ENCODE measurements around the gene UBE2I. TPM values are rescaled to one million over a fixed set of nuclear protein-coding genes. Genes with fewer than 3 reads are reported as not detected.

The UBE2I gene
- total RNA-seq, 1 experiment from 2014 or later: 290 TPM

DNA sequence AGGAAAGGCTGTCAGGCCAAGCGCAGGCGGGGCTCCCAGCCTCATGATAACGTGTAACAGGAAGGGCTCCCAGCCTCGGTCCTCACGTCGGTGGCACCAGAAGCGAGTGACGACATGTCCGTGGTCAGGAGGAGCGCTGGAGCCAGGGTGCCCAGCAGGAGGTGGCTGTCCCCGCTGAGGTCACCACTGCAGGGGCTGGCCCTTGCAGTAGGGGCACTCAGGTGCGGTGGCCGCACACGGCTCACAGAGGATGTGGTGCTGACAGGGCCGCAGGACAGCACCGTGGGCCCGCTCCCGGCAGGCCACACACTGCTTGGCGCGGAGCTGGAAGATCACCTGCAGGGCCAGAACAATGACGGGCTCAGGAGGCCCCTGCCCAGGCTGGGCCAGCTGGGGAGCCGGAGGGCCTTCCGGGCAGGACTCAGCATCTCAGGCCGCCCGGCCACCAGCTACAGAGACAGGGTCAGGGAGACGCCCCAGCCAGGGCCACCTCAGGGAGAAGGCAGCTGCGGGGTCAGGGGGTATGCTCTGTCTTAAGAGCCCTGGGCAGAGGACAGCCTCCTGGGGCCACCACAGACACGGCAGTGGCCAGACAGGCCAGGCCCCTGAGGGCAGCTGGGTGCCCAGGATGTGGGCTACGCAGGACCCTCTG lies 56.8 kb downstream of the UBE2I start:
- no peak overlapping the region for H4K8ac ChIP-seq (replicated peaks; ENCODE audit: insufficient read length, low read depth, low read length)
- 0 out of 2 replicates have a peak, but pooled peaks cover 2% of the 10 kb centered on the region for H3K79me2 ChIP-seq (ENCODE audit: insufficient read depth, low read length)
- Mint-ChIP-seq H3K36me3 (ENCODE audit: insufficient read depth in 1 of 3, low read depth in 3 of 3) (peaks cover 16 to 46% (median 35%) of the 10 kb centered on the region in 3 experiments; a peak in 6 of 7 replicates), H3K4me1 (no peaks in the 10 kb centered on the region), H3K27ac (no peak overlapping the region), H3K9me3 (no peaks in the 10 kb centered on the region), H3K4me3 (no peak overlapping the region; a peak in 1 of 5 replicates), H3K27me3 (ENCODE audit: low read depth) (no peaks in the 10 kb centered on the region)
- H3K18ac ChIP-seq (ENCODE audit: insufficient read length, low read depth, low read length): no peak overlapping the region
- no peak overlapping the region for H3K9ac ChIP-seq (ENCODE audit: extremely low read depth, insufficient read length, low read length)
- no peak overlapping the region for H3T11ph ChIP-seq (ENCODE audit: low read length)
- H3K4me2 ChIP-seq (ENCODE audit: insufficient read depth, insufficient read length, low read length): no peak overlapping the region
- H2BK12ac ChIP-seq (ENCODE audit: insufficient read length, low read depth, low read length): no peak overlapping the region
- no peak overlapping the region for H2AFZ ChIP-seq (ENCODE audit: low read length)
- TF ChIP-seq, protein P1, sequence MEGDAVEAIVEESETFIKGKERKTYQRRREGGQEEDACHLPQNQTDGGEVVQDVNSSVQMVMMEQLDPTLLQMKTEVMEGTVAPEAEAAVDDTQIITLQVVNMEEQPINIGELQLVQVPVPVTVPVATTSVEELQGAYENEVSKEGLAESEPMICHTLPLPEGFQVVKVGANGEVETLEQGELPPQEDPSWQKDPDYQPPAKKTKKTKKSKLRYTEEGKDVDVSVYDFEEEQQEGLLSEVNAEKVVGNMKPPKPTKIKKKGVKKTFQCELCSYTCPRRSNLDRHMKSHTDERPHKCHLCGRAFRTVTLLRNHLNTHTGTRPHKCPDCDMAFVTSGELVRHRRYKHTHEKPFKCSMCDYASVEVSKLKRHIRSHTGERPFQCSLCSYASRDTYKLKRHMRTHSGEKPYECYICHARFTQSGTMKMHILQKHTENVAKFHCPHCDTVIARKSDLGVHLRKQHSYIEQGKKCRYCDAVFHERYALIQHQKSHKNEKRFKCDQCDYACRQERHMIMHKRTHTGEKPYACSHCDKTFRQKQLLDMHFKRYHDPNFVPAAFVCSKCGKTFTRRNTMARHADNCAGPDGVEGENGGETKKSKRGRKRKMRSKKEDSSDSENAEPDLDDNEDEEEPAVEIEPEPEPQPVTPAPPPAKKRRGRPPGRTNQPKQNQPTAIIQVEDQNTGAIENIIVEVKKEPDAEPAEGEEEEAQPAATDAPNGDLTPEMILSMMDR (conservative IDR thresholded peaks at IDR 0.05): no peak
- H2BK20ac ChIP-seq (ENCODE audit: low read depth, low read length, poor library complexity, severe bottlenecking): no peak overlapping the region
- H3K79me1 ChIP-seq (ENCODE audit: insufficient read depth, low read depth, low read length, poor library complexity, severe bottlenecking): no peaks in the 10 kb centered on the region
- H3K23ac ChIP-seq (ENCODE audit: insufficient read length, low read depth, low read length): no peak overlapping the region
- H3K4ac ChIP-seq (ENCODE audit: low read depth, low read length): no peak overlapping the region
- H3K4me1 ChIP-seq (ENCODE audit: insufficient read depth, low read length): no peaks in the 10 kb centered on the region
- H3K14ac ChIP-seq (ENCODE audit: insufficient read depth, low read length): no peak overlapping the region
- no peaks in the 10 kb centered on the region for H3K23me2 ChIP-seq (ENCODE audit: insufficient read length, low read depth, low read length, poor library complexity, severe bottlenecking)
- H4K91ac ChIP-seq (ENCODE audit: insufficient read length, low read depth, low read length): no peak overlapping the region
- no peak overlapping the region for H2BK120ac ChIP-seq (ENCODE audit: low read depth, low read length, poor library complexity, severe bottlenecking)
- DNase-seq: no peak
- WGBS (ENCODE audit: extremely low coverage, insufficient read length, low lambda C conversion rate): no CpG with 5 or more reads among the region's 29 CpGs
- H3K27ac ChIP-seq (ENCODE audit: insufficient read length, low read depth, low read length): no peak overlapping the region
- no peak overlapping the region for H2BK15ac ChIP-seq (ENCODE audit: low read depth, low read length)
- no peak overlapping the region for H2AK5ac ChIP-seq (ENCODE audit: insufficient read length, low read length)
- H4K20me1 ChIP-seq (ENCODE audit: control insufficient read depth, insufficient read depth, insufficient read length): no peaks in the 10 kb centered on the region
- no peaks in the 10 kb centered on the region for H3K9me3 ChIP-seq (ENCODE audit: control insufficient read depth, low read depth, low read length)
- no peak overlapping the region for H2BK5ac ChIP-seq (ENCODE audit: insufficient read length, low read length)
- H4K5ac ChIP-seq (ENCODE audit: insufficient read length, low read depth, low read length): no peak overlapping the region
- H3K27me3 ChIP-seq (ENCODE audit: insufficient read depth, low read length): no peaks in the 10 kb centered on the region
- no peak overlapping the region for H3K56ac ChIP-seq (ENCODE audit: insufficient read length, low read depth, low read length)

Data from H9 (cell line).